Colonic mucosa (tissue), 4 donors: ENCODE data around the gene ENTPD2. TPM values are rescaled to one million over a fixed set of nuclear protein-coding genes. Genes with fewer than 3 reads are reported as not detected.

ENCODE experiments used
- DNase-seq: peaks from one replicate; pipeline ENCODE4 v3.0.0-alpha.2; 2020
- H3K27ac ChIP-seq: fragments of 200-600 bp; one replicate; pipeline ENCODE4 v1.8.0; 2021
- H3K27me3 ChIP-seq: fragments of 200-600 bp; one replicate; pipeline ENCODE4 v1.8.0; 2021
- H3K36me3 ChIP-seq: fragments of 200-600 bp; one replicate; pipeline ENCODE4 v1.8.0; 2021
- H3K4me1 ChIP-seq: fragments of 200-600 bp; one replicate; pipeline ENCODE4 v1.8.0; 2021; ENCODE audit warnings: mild to moderate bottlenecking
- H3K4me3 ChIP-seq: fragments of 200-600 bp; one replicate; pipeline ENCODE4 v1.8.0; 2021
- H3K9ac ChIP-seq, 2 donors: one replicate each; pipeline ENCODE4 v1.7.0; 2013; ENCODE audit warnings: control low read depth in 2 of 2, low read depth in 2 of 2, low read length in 2 of 2
- H3K9me3 ChIP-seq: fragments of 200-600 bp; one replicate; pipeline ENCODE4 v1.8.0; 2021
- CTCF ChIP-seq: fragments of 200-600 bp; IDR thresholded peaks from one replicate; pipeline ENCODE4 v1.8.0; 2022; ENCODE audit warnings: antibody characterized with exemption, mild to moderate bottlenecking
- intact Hi-C: fragments of 100-400 bp; cut with DNase I; formaldehyde crosslinking; loops from one replicate; pipeline ENCODE4 v1.14.1; 2022
- total RNA-seq, 2 donors: library from RNA; stranded (reverse); fragmentation: NEBNext Ultra II Directional in 1 of 2; extraction: Animal tissue kit (Norgen Biotek cat#: 25700) in 1 of 2; gene quantifications; one replicate each; pipeline ENCODE4 v1.2.1, GENCODE V29; 2021
- donor health status: healthy.
- donor health status: DM: no; HTN: no; CAD: no.
- donor health status: DM: no; HTN: no; CAD: no.

Gene ENTPD2
- total RNA-seq, 2 donors from 2014 or later: 20.5 to 22.1 TPM

- Histone ChIP-seq H3K27ac (no peak overlapping the region), H3K27me3 (no peaks in the 10 kb centered on the region), H3K36me3 (no peaks in the 10 kb centered on the region), H3K9ac (no peak overlapping the region), H3K4me3 (no peak overlapping the region), H3K9me3 (no peaks in the 10 kb centered on the region), H3K4me1 (no peaks in the 10 kb centered on the region)
- no peak for TF ChIP-seq CTCF
- intact Hi-C loops: no loop called here
- no peak for DNase-seq
These were observed 40.3 kb downstream of the ENTPD2 start for GRCh38 chr9:137013571-137013940.

- H3K4me3 ChIP-seq: no peak overlapping the region
- intact Hi-C loops: no loop called here
- no peak for DNase-seq
- TF ChIP-seq CTCF: no peak
- H3K9me3 ChIP-seq: no peaks in the 10 kb centered on the region
- no peak overlapping the region for H3K9ac ChIP-seq
- no peaks in the 10 kb centered on the region for H3K36me3 ChIP-seq
- no peaks in the 10 kb centered on the region for H3K4me1 ChIP-seq
- no peak overlapping the region for H3K27ac ChIP-seq
- no peaks in the 10 kb centered on the region for H3K27me3 ChIP-seq
These were observed 40.9 kb downstream of the ENTPD2 start for GRCh38 chr9:137012694-137013570.

GRCh38 chr9:137011907-137012675 lies 41.8 kb downstream of the ENTPD2 start:
- no peak overlapping the region for H3K4me3 ChIP-seq
- no peak for DNase-seq
- no peak for TF ChIP-seq CTCF
- intact Hi-C loops: no loop called here
- no peak overlapping the region for H3K9ac ChIP-seq
- H3K9me3 ChIP-seq: no peaks in the 10 kb centered on the region
- no peaks in the 10 kb centered on the region for H3K36me3 ChIP-seq
- no peaks in the 10 kb centered on the region for H3K27me3 ChIP-seq
- H3K27ac ChIP-seq: no peak overlapping the region
- H3K4me1 ChIP-seq: no peaks in the 10 kb centered on the region

- intact Hi-C loops: no loop called here
- Histone ChIP-seq H3K27ac (no peak overlapping the region), H3K36me3 (no peaks in the 10 kb centered on the region), H3K9me3 (no peaks in the 10 kb centered on the region), H3K27me3 (no peaks in the 10 kb centered on the region), H3K4me1 (no peaks in the 10 kb centered on the region), H3K4me3 (no peak overlapping the region), H3K9ac (no peak overlapping the region)
- no peak for TF ChIP-seq CTCF
- no peak for DNase-seq
These were observed 42.7 kb downstream of the ENTPD2 start for GRCh38 chr9:137011156-137011555.

GRCh38 chr9:137009938-137010732 lies 43.7 kb downstream of the ENTPD2 start:
- no peak for TF ChIP-seq CTCF
- Histone ChIP-seq H3K27ac (no peak overlapping the region), H3K9ac (no peak overlapping the region), H3K4me1 (no peaks in the 10 kb centered on the region), H3K27me3 (no peaks in the 10 kb centered on the region), H3K4me3 (no peak overlapping the region), H3K36me3 (no peaks in the 10 kb centered on the region), H3K9me3 (no peaks in the 10 kb centered on the region)
- no peak for DNase-seq
- intact Hi-C loops: no loop called here
